Measurements from ENCODE around the gene PHETA2.
"Not testable (repeated sequence)": the region's sequence is repeated elsewhere in the genome, so short reads cannot be mapped to it uniquely, and the experiment has no call there.

Gene PHETA2

GRCh38 chr22:42111798-42112197 lies 37.8 kb downstream of the PHETA2 start:
- no peak for DNase-seq

DNA sequence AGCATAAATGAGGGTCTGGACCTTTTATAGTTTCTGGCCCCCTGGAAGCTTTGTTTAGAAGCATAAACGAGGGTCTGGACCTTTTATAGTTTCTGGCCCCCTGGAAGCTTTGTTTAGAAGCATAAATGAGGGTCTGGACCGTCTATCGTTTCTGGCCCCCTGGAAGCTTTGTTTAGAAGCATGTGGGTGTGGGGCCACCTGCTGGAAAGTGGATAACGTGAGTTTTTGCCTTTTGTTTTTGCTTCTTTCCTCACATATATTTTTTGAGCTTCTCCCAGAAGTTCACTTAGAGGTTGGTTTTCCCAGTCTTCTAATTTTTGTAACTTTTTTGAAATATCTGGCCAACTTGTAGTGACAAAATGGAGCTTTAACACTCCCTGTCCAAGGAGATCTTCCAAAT lies 38.7 kb downstream of the PHETA2 start:
- DNase-seq = not testable (repeated sequence)

DNA sequence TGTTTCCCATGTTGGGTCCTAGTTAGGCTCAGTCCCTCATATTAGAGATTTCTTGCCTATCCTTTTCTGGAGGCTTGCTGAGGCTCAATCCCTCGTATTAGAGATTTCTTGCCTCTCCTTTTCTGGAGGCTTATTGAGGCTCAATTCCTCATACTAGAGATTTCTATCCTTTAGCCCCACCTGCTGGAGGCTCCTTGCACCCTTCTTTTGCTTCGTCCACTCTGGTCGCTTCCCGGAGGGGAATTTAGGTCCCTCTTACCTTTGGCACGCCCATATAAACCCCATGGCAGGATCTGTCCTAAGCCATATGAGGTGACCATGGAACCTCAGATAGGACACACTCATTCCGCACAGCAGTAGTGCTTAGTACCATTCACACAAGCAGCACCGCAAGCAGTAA lies 40.7 kb downstream of the PHETA2 start:
- no peak for DNase-seq

DNA sequence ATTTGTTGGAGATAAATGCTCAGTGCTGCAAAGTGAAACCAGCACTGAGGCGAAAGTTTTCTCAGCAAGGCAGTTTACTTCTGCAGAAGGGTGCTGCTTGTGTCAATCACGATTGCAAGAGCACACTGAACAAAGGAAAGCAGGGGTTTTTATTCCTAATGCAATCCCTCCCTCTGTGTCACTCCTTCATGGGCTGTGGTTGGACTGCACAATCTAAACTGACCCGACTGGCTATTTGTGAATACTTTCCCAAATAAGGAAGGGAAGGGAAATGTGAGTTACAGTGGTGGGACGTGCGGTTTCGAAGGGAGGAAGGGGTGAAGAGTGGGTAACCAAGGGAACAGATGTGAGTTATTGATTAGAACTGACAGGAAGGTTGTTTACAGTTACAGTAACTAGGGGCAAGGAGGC lies 41.4 kb downstream of the PHETA2 start:
- not testable (repeated sequence) for DNase-seq

- no peak for DNase-seq
These were observed 42.9 kb downstream of the PHETA2 start for GRCh38 chr22:42116848-42117424.

DNA sequence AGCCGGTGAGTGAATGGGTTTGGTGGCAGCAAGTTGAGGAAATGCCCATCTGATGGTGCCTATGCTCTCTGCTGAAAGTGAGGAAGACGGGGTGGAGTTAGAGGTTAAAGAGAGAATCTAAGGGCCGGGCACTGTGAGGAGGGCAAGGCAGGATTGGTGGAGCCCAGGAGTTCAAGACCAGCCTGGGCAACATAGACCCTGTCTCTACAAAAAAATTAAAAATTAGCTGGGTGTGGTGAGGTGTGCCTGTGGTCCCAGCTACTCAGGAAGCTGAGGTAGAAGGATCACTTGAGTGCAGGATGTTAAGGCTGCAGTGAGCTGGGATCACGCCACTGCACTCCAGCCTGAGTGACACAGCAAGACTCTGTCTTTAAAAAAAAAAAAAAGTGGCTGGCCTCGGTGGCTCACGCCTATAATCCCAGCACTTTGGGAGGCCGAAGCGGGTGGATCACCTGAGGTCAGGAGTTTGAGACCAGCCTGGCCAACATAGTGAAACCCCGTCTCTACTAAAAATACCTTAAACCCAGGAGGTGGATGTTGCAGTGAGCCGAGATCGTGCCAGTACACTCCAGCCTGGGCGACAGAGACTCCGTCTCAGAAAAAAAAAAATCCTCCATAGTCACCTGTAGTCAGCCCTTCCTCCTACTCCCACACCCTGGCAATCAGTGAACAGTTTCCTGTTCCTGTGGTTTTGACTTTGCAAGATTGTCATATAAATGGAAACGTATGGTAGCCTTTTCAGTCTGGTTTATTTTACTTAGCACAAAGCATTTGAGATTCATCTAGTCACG lies 46.4 kb downstream of the PHETA2 start:
- not testable (repeated sequence) for DNase-seq

GRCh38 chr22:42123529-42123928 lies 49.5 kb downstream of the PHETA2 start:
- not testable (repeated sequence) for DNase-seq

GRCh38 chr22:42127606-42128005 lies 53.6 kb downstream of the PHETA2 start:
- no peak for DNase-seq

- DNase-seq = not testable (repeated sequence)
These were observed 54.0 kb downstream of the PHETA2 start for GRCh38 chr22:42128007-42128406.

All from T-helper 9 cell (primary cell).